DMS53 treated with DMSO at 0.1 percent for 48 hours (cell line): ENCODE results near the gene CPHXL.

Experiments used
- DNase-seq: peaks from one replicate; lab custom pipeline; 2025; ENCODE audit not compliant: unreplicated experiment; lab: John Stamatoyannopoulos, UW

CPHXL gene

GRCh38 chr16:75702242-75702641 is 24.0 kb downstream of the CPHXL start:
- DNase-seq: no peak

- no peak for DNase-seq
These were observed 24.9 kb downstream of the CPHXL start, which contains the start of gene DUXB for GRCh38 chr16:75701361-75701760. Gene DUXB, minus strand, starts transcription at chr16:75701461. Its CDS starts 43 bp downstream, at chr16:75701418.

GRCh38 chr16:75697571-75697970 is 28.7 kb downstream of the CPHXL start:
- DNase-seq: no peak

GRCh38 chr16:75695708-75696107 is 30.6 kb downstream of the CPHXL start:
- no peak for DNase-seq

- DNase-seq: no peak
These were observed 38.9 kb downstream of the CPHXL start for GRCh38 chr16:75687361-75687760.

GRCh38 chr16:75682308-75682707 is 44.0 kb downstream of the CPHXL start:
- no peak for DNase-seq

- no peak for DNase-seq
These were observed 46.9 kb downstream of the CPHXL start for GRCh38 chr16:75679366-75679765.

- no peak for DNase-seq
These were observed 49.4 kb downstream of the CPHXL start, which contains the start of gene CPHXL2 for GRCh38 chr16:75676909-75677308. Gene CPHXL2, minus strand, starts transcription at chr16:75677009. Its CDS starts 10 bp downstream, at chr16:75676999.

GRCh38 chr16:75667503-75667902 is 58.8 kb downstream of the CPHXL start:
- no peak for DNase-seq
